ENCODE results near the gene NFIX. TPM values are rescaled to one million over a fixed set of nuclear protein-coding genes. Genes with fewer than 3 reads are reported as not detected.

NFIX gene
- total RNA-seq, 1 donor from 2014 or later: 146 TPM

GRCh38 chr19:13087295-13087694, 92.0 kb downstream of the NFIX start:
- ATAC-seq (no peak), DNase-seq (no peak)
- H3K27ac ChIP-seq: no peak overlapping the region
- no peak for TF ChIP-seq CTCF (IDR thresholded peaks at IDR 0.05)
- no peaks in the 10 kb centered on the region for H3K9me3 ChIP-seq
- intact Hi-C loops (cut with DNase I): no loop called here
- H3K36me3 ChIP-seq: peaks cover 57% of the 10 kb centered on the region
- H3K4me3 ChIP-seq: no peak overlapping the region
- H3K4me1 ChIP-seq: peaks cover 38% of the 10 kb centered on the region
- H3K27me3 ChIP-seq (ENCODE audit: low read depth): no peaks in the 10 kb centered on the region

- ATAC-seq (no peak), DNase-seq (no peak)
- Histone ChIP-seq H3K9me3 (no peaks in the 10 kb centered on the region), H3K36me3 (peaks cover 50% of the 10 kb centered on the region), H3K27ac (no peak overlapping the region), H3K27me3 (ENCODE audit: low read depth) (no peaks in the 10 kb centered on the region), H3K4me1 (peaks cover 42% of the 10 kb centered on the region), H3K4me3 (no peak overlapping the region)
- intact Hi-C loops (cut with DNase I): no loop called here
- no peak for TF ChIP-seq CTCF (IDR thresholded peaks at IDR 0.05)
These were observed 92.7 kb downstream of the NFIX start for GRCh38 chr19:13087795-13088537.

DNA sequence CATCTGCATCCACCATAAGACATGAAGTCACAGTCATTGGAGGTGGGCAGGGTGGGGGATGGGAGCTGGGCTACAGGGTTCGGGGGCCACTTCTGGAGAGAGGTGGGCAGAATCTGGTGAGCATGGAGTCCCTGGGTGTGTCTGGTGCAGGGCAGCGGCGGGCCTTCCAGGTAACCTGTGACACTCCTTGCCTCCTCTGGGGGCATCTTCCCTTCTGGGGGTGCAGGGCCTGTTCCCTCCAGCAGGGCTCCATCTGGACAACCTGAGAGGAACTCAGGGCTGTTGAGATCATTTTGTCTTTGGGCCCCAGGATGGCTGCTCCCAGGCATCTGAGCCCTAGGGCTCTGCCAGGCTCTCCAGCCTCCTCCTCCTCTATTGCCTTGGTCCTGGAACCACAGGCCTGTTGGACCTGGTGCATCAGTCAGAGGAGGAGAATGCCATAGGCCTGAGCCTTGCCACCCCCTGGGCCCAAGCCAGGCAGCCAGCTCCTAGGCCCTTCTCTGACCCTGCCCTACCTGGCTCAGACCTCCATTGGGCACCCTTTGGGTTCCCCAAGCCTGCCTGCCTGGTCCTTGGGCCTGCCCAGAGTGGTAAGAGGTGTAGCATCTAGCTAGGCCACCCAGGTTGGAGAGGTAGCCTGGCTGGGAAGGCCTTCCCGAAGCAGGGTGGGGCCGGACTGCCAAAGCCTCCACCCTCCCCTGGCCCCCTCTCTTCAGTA, 94.0 kb downstream of the NFIX start:
- H3K9me3 ChIP-seq: no peaks in the 10 kb centered on the region
- DNase-seq (no peak), ATAC-seq (no peak)
- no peaks in the 10 kb centered on the region for H3K27me3 ChIP-seq (ENCODE audit: low read depth)
- H3K27ac ChIP-seq: peak overlapping the region; percentile 34
- H3K4me1 ChIP-seq: peaks cover 55% of the 10 kb centered on the region
- no peak for TF ChIP-seq CTCF (IDR thresholded peaks at IDR 0.05)
- H3K36me3 ChIP-seq: peaks cover 44% of the 10 kb centered on the region
- H3K4me3 ChIP-seq: no peak overlapping the region
- intact Hi-C loops (cut with DNase I): no loop called here

DNA sequence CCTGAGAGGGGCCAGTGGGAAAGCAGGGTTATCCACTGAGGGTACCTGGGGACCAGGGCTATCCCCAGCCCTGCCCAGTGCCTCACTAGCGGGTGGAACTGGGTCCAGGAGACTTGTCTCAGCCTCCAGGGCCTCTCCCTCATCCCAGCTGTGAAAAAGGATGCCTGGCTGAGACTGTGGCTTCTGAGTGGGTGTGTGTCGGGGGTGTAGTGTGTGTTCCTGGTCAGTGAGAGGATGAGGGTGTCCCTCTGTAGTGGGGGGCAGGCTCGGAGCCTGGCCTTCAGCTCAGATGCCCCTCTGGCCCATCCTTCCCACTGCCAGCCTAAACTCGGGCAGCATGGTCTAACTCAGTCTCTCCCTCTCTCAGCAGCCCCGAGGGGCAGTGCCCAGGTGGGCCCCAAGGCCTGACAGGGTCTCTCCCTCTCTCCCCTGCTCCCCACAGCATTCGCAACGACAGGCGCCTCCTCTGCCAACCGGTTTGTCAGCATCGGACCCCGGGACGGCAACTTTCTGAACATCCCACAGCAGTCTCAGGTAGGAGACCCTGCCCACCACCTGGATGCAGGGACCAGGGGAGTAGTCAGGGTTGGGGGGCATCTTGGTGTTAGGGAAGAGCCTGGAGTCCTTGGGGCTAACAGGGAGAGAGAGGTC, 94.7 kb downstream of the NFIX start:
- Histone ChIP-seq H3K9me3 (no peaks in the 10 kb centered on the region), H3K4me1 (peaks cover 61% of the 10 kb centered on the region), H3K27me3 (ENCODE audit: low read depth) (no peaks in the 10 kb centered on the region), H3K4me3 (no peak overlapping the region), H3K27ac (peak overlapping the region; percentile 34), H3K36me3 (peaks cover 47% of the 10 kb centered on the region)
- no peak for DNase-seq
- intact Hi-C loops (cut with DNase I): no loop called here
- ATAC-seq: no peak
- TF ChIP-seq CTCF (IDR thresholded peaks at IDR 0.05): no peak

DNA sequence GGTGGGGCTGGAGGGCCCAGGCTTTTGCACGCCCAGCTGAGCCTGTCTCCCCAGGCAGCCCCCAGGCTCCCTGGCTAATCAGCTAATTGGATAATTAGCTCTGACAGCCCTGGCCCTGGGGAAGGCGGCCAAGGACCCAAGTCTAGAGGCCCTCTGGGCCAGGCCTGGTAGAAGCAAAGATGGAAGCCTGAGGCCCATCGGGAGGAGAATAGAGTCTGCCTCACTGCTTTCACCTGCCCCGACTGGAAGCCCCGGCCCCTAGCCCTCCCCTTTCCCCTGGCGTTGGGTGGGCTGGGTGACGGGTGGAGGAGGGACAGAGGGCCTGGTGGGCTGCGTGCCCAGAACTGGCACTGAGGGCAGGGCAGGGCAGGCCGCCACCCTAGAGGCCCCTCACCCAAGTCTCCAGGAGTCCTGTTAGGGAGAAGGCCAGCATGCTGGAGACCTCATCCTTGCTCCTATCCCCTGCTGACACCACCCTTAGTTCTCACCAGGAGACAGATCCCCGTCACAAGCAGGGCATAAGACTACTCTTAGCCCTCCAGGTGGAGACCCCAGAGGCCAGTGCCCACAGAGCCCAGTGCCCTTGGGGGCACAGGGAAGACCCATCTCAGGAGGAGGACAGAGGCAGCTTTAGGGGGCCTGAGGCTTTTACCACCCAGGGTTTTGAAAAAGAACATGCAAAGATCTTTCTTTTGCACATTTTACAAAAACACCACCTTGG, 95.4 kb downstream of the NFIX start:
- no peak for TF ChIP-seq CTCF (IDR thresholded peaks at IDR 0.05)
- Histone ChIP-seq H3K4me3 (no peak overlapping the region), H3K27ac (peak overlapping the region; percentile 34), H3K36me3 (peaks cover 52% of the 10 kb centered on the region), H3K9me3 (no peaks in the 10 kb centered on the region), H3K27me3 (ENCODE audit: low read depth) (no peaks in the 10 kb centered on the region), H3K4me1 (peaks cover 60% of the 10 kb centered on the region)
- DNase-seq (no peak), ATAC-seq (no peak)
- intact Hi-C loops (cut with DNase I): no loop called here
